H9 (cell line): ENCODE data around the gene LRMDA. TPM values are rescaled to one million over a fixed set of nuclear protein-coding genes. Genes with fewer than 3 reads are reported as not detected.

Source experiments
- DNase-seq: peaks from one replicate; pipeline ENCODE4 v3.0.0-alpha.2; 2017
- H2AFZ ChIP-seq: one replicate; pipeline ENCODE4 v1.6.1; 2013; ENCODE audit warnings: mild to moderate bottlenecking, low read length, control low read depth, moderate library complexity
- H2AK5ac ChIP-seq: 2 replicates; pipeline ENCODE4 v1.6.1; 2013; ENCODE audit warnings: low read length, control low read depth, mixed read lengths; ENCODE audit not compliant: insufficient read length
- H2BK120ac ChIP-seq: one replicate; pipeline ENCODE4 v1.6.1; 2013; ENCODE audit warnings: low read depth, mild to moderate bottlenecking, low read length, control low read depth, inconsistent platforms; ENCODE audit not compliant: poor library complexity, severe bottlenecking
- H2BK12ac ChIP-seq: 2 replicates; pipeline ENCODE4 v1.6.1; 2013; ENCODE audit warnings: low read length, control low read depth, mixed read lengths, low read depth; ENCODE audit not compliant: insufficient read length
- H2BK15ac ChIP-seq: 2 replicates; pipeline ENCODE4 v1.6.1; 2013; ENCODE audit warnings: low read depth, low read length, control low read depth
- H2BK20ac ChIP-seq: one replicate; pipeline ENCODE4 v1.6.1; 2013; ENCODE audit warnings: low read depth, mild to moderate bottlenecking, low read length, control low read depth, inconsistent platforms; ENCODE audit not compliant: poor library complexity, severe bottlenecking
- H2BK5ac ChIP-seq: 2 replicates; pipeline ENCODE4 v1.6.1; 2013; ENCODE audit warnings: low read length, control low read depth, mixed read lengths; ENCODE audit not compliant: insufficient read length
- H3K14ac ChIP-seq: 2 replicates; pipeline ENCODE4 v1.6.1; 2013; ENCODE audit warnings: low read length, control low read depth; ENCODE audit not compliant: insufficient read depth
- H3K18ac ChIP-seq: 2 replicates; pipeline ENCODE4 v1.6.1; 2013; ENCODE audit warnings: low read depth, mild to moderate bottlenecking, mixed read lengths, low read length, control low read depth; ENCODE audit not compliant: insufficient read length
- H3K23ac ChIP-seq: 2 replicates; pipeline ENCODE4 v1.6.1; 2013; ENCODE audit warnings: low read length, control low read depth, mixed read lengths, low read depth; ENCODE audit not compliant: insufficient read length
- H3K23me2 ChIP-seq: 2 replicates; pipeline ENCODE4 v1.6.1; 2013; ENCODE audit warnings: low read depth, mild to moderate bottlenecking, mixed read lengths, low read length, control low read depth; ENCODE audit not compliant: insufficient read length, poor library complexity, severe bottlenecking
- H3K27ac ChIP-seq: 2 replicates; pipeline ENCODE4 v1.5.1; 2013; ENCODE audit warnings: low read length, control low read depth, mixed read lengths, low read depth; ENCODE audit not compliant: insufficient read length
- H3K27me3 ChIP-seq: 2 replicates; pipeline ENCODE4 v1.6.1; 2013; ENCODE audit warnings: low read length, control low read depth, inconsistent platforms; ENCODE audit not compliant: insufficient read depth
- H3K4ac ChIP-seq: 2 replicates; pipeline ENCODE4 v1.6.1; 2013; ENCODE audit warnings: low read depth, mild to moderate bottlenecking, control low read depth, inconsistent platforms, low read length, moderate library complexity
- H3K4me1 ChIP-seq: 2 replicates; pipeline ENCODE4 v1.6.1; 2013; ENCODE audit warnings: low read length, control low read depth, inconsistent platforms; ENCODE audit not compliant: insufficient read depth
- H3K4me2 ChIP-seq: 2 replicates; pipeline ENCODE4 v1.6.1; 2013; ENCODE audit warnings: low read length, control low read depth, mixed read lengths; ENCODE audit not compliant: insufficient read length, insufficient read depth
- H3K56ac ChIP-seq: 2 replicates; pipeline ENCODE4 v1.6.1; 2013; ENCODE audit warnings: low read depth, mild to moderate bottlenecking, mixed read lengths, low read length, control low read depth; ENCODE audit not compliant: insufficient read length
- H3K79me1 ChIP-seq: 2 replicates; pipeline ENCODE4 v1.6.1; 2013; ENCODE audit warnings: low read depth, mild to moderate bottlenecking, moderate library complexity, low read length, control low read depth, inconsistent platforms; ENCODE audit not compliant: insufficient read depth, poor library complexity, severe bottlenecking
- H3K79me2 ChIP-seq: 2 replicates; pipeline ENCODE4 v1.6.1; 2013; ENCODE audit warnings: low read length, control low read depth, inconsistent platforms; ENCODE audit not compliant: insufficient read depth
- H3K9ac ChIP-seq: 2 replicates; pipeline ENCODE4 v1.6.1; 2013; ENCODE audit warnings: low read length, control low read depth, mixed read lengths; ENCODE audit not compliant: insufficient read length; ENCODE audit errors: extremely low read depth
- H3K9me3 ChIP-seq: one replicate; pipeline ENCODE4 v1.6.1; 2013; ENCODE audit warnings: low read depth, low read length, inconsistent platforms; ENCODE audit not compliant: control insufficient read depth
- H3T11ph ChIP-seq: one replicate; pipeline ENCODE4 v1.6.1; 2013; ENCODE audit warnings: mild to moderate bottlenecking, low read length, control low read depth, inconsistent platforms
- H4K20me1 ChIP-seq: one replicate; pipeline ENCODE4 v1.6.1; 2013; ENCODE audit not compliant: control insufficient read depth, insufficient read length, insufficient read depth
- H4K5ac ChIP-seq: 2 replicates; pipeline ENCODE4 v1.6.1; 2013; ENCODE audit warnings: low read depth, mild to moderate bottlenecking, mixed read lengths, low read length, control low read depth; ENCODE audit not compliant: insufficient read length
- H4K8ac ChIP-seq: replicated peaks from 2 replicates; pipeline ENCODE4 v1.6.1; 2013; ENCODE audit warnings: low read length, control low read depth, mixed read lengths, low read depth; ENCODE audit not compliant: insufficient read length
- H4K91ac ChIP-seq: 2 replicates; pipeline ENCODE4 v1.6.1; 2013; ENCODE audit warnings: low read depth, mild to moderate bottlenecking, moderate library complexity, mixed read lengths, low read length, control low read depth; ENCODE audit not compliant: insufficient read length
- H3K27ac Mint-ChIP-seq, 3 experiments: 2 replicates in 2 of 3; 3 replicates in 1 of 3; pipeline ENCODE4 v1.8.0; 2020 to 2021; ENCODE audit warnings: mixed read lengths in 3 of 3, mild to moderate bottlenecking in 1 of 3, moderate library complexity in 1 of 3
- H3K27me3 Mint-ChIP-seq: 2 replicates; pipeline ENCODE4 v1.8.0; 2021; ENCODE audit warnings: low read depth, mild to moderate bottlenecking, moderate library complexity, mixed read lengths
- H3K36me3 Mint-ChIP-seq, 3 experiments: 2 replicates in 2 of 3; 3 replicates in 1 of 3; pipeline ENCODE4 v1.8.0; 2020 to 2021; ENCODE audit warnings: low read depth in 3 of 3, mixed read lengths in 3 of 3; ENCODE audit not compliant: insufficient read depth in 1 of 3
- H3K4me1 Mint-ChIP-seq, 2 experiments: 2 replicates each; pipeline ENCODE4 v1.8.0; 2020; ENCODE audit warnings: mixed read lengths in 2 of 2
- H3K4me3 Mint-ChIP-seq, 2 experiments: 2 replicates in 1 of 2; 3 replicates in 1 of 2; pipeline ENCODE4 v1.8.0; 2020 to 2021; ENCODE audit warnings: mild to moderate bottlenecking in 2 of 2, mixed read lengths in 2 of 2, moderate library complexity in 1 of 2
- H3K9me3 Mint-ChIP-seq, 2 experiments: 2 replicates in 1 of 2; 3 replicates in 1 of 2; pipeline ENCODE4 v1.8.0; 2020; ENCODE audit warnings: mild to moderate bottlenecking in 2 of 2, mixed read lengths in 2 of 2, moderate library complexity in 1 of 2
- CTCF ChIP-seq: fragments of 200-600 bp; sonication (generic); conservative IDR thresholded peaks from 3 replicates; pipeline ENCODE4 v1.8.0; 2021; ENCODE audit warnings: antibody characterized with exemption, mild to moderate bottlenecking
- WGBS: extraction: QIAGEN DNeasy Blood & Tissue Kit; methylation state at CpG from one replicate; pipeline ENCODE4 v1.1.7; 2013; ENCODE audit warnings: missing lambda C conversion rate, low lambda C conversion rate, mixed read lengths; ENCODE audit not compliant: insufficient read length; ENCODE audit errors: extremely low coverage; 5-methylcytosine and 5-hydroxymethylcytosine counted together
- total RNA-seq: library from RNA; stranded (reverse); gene quantifications from 2 replicates; pipeline ENCODE4 v1.2.1, GENCODE V29; 2021

LRMDA gene
- total RNA-seq, 1 experiment from 2014 or later: 1.8 TPM

GRCh38 chr10:76051007-76051936, 619.8 kb downstream of the LRMDA start:
- H3K27me3 ChIP-seq: no peaks in the 10 kb centered on the region
- H3K56ac ChIP-seq: no peak overlapping the region
- no peaks in the 10 kb centered on the region for H3K79me2 ChIP-seq
- no peaks in the 10 kb centered on the region for H3K9me3 ChIP-seq
- no peak overlapping the region for H4K91ac ChIP-seq
- H3K23me2 ChIP-seq: no peaks in the 10 kb centered on the region
- H4K8ac ChIP-seq: no peak overlapping the region
- WGBS: no CpG with 5 or more reads among the region's 12 CpGs
- no peak overlapping the region for H3K4me2 ChIP-seq
- peaks cover 5 to 9% (median 6%) of the 10 kb centered on the region in 3 experiments; a peak in 6 of 7 replicates for H3K36me3 Mint-ChIP-seq
- no peak overlapping the region for H2BK15ac ChIP-seq
- H3K4me1 Mint-ChIP-seq: peaks cover 5 to 9% of the 10 kb centered on the region in 2 experiments
- H3K9me3 Mint-ChIP-seq: peaks cover 9 to 10% of the 10 kb centered on the region in 2 experiments
- no peak overlapping the region for H3K18ac ChIP-seq
- peaks cover 40% of the 10 kb centered on the region for H3K27me3 Mint-ChIP-seq
- H2AFZ ChIP-seq: no peak overlapping the region
- no peaks in the 10 kb centered on the region for H4K20me1 ChIP-seq
- no peak overlapping the region for H3K4ac ChIP-seq
- no peak overlapping the region for H4K5ac ChIP-seq
- H3T11ph ChIP-seq: no peak overlapping the region
- H3K23ac ChIP-seq: no peak overlapping the region
- H2BK5ac ChIP-seq: no peak overlapping the region
- H3K14ac ChIP-seq: no peak overlapping the region
- H3K4me1 ChIP-seq: no peaks in the 10 kb centered on the region
- H3K27ac Mint-ChIP-seq: peak overlapping the region in 2 of 3 experiments; percentile 45 to 93; a peak in 2 of 7 replicates
- H2BK120ac ChIP-seq: no peak overlapping the region
- H3K79me1 ChIP-seq: no peaks in the 10 kb centered on the region
- no peak overlapping the region for H2AK5ac ChIP-seq
- TF ChIP-seq CTCF: no peak
- H2BK12ac ChIP-seq: no peak overlapping the region
- no peak overlapping the region for H3K4me3 Mint-ChIP-seq
- no peak overlapping the region for H3K9ac ChIP-seq
- no peak for DNase-seq
- H2BK20ac ChIP-seq: no peak overlapping the region
- no peak overlapping the region for H3K27ac ChIP-seq
